IgD-negative memory B cell (primary cell): ENCODE results near the gene JAG1. TPM values are rescaled to one million over a fixed set of nuclear protein-coding genes. Genes with fewer than 3 reads are reported as not detected.
"Not testable (repeated sequence)": the region's sequence is repeated elsewhere in the genome, so short reads cannot be mapped to it uniquely, and the experiment has no call there.

Experiments used
- H3K27ac Mint-ChIP-seq, 3 donors: one replicate each; pipeline ENCODE4 v1.8.0; 2020 to 2022; ENCODE audit warnings: mild to moderate bottlenecking in 3 of 3, mixed read lengths in 3 of 3, moderate library complexity in 1 of 3
- H3K27me3 Mint-ChIP-seq: one replicate; pipeline ENCODE4 v1.8.0; 2021; ENCODE audit warnings: mixed read lengths
- H3K36me3 Mint-ChIP-seq: one replicate; pipeline ENCODE4 v1.8.0; 2020; ENCODE audit warnings: mild to moderate bottlenecking, mixed read lengths
- H3K4me1 Mint-ChIP-seq, 3 donors: one replicate each; pipeline ENCODE4 v1.8.0; 2020 to 2022; ENCODE audit warnings: mixed read lengths in 3 of 3, mild to moderate bottlenecking in 1 of 3
- H3K4me3 Mint-ChIP-seq, 4 donors: one replicate each; pipeline ENCODE4 v1.8.0; 2020 to 2022; ENCODE audit warnings: mild to moderate bottlenecking in 4 of 4, mixed read lengths in 4 of 4, moderate library complexity in 3 of 4
- H3K9me3 Mint-ChIP-seq, 3 donors: one replicate each; pipeline ENCODE4 v1.8.0; 2020 to 2021; ENCODE audit warnings: mixed read lengths in 3 of 3, mild to moderate bottlenecking in 1 of 3
- polyA plus RNA-seq: library from polyadenylated mRNA; unstranded; fragments of 300-500 nt; fragmentation: Illumina TruSeq; gene quantifications from one replicate; pipeline ENCODE4 v1.2.3, GENCODE V29; 2021

The JAG1 gene
- polyA plus RNA-seq, 1 donor from 2014 or later = not detected

DNA sequence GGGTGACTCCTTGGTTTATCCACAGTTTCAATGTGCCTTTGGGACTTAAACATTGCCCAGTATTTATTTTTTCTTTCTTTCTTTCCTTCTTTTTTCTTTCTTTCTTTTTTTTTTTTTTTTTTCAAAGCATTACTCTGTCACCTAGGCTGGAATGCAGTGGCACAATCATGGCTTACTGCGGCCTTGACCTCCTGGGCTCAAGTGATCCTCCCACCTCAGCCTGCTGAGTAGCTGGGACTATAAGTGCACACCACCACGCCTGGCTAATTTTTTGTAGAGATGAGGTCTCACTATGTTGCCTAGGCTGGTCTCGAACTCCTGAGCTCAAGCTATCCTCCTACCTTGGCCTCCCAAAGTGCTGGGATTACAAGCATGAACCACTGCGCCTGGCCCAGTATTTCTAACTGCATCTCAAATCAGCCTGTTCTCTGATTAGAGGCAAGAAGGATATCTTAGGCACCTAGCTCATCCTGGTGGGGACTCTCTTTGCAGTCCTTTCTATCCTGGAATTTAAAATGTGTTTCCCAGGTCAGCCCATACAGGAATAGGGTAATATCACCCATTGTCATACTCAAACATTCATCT lies 56.2 kb downstream of the JAG1 start:
- H3K27ac Mint-ChIP-seq, H3K9me3 Mint-ChIP-seq, H3K4me1 Mint-ChIP-seq, H3K4me3 Mint-ChIP-seq, H3K27me3 Mint-ChIP-seq: not testable (repeated sequence)
- H3K36me3 Mint-ChIP-seq = peaks cover 15% of the 10 kb centered on the region

DNA sequence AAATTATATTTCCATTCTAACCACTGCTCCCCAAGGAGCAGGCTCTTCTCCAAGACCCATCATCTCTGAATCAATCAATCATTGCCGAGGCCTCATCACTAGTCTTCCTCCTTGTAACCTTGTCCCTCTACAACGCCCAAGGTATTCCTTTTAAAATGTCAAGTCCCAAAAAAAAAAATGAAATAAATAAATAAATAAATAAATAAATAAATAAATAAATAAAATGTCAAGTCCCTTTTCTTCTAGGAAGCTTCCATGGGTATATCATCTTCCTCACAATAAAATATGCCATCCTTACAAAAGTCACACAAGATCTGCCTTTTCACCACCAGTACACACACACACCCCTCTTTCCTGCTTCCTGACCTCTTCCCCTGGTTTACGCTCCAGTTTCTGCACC lies 57.6 kb downstream of the JAG1 start:
- no peaks in the 10 kb centered on the region for H3K9me3 Mint-ChIP-seq
- H3K36me3 Mint-ChIP-seq = peaks cover 9% of the 10 kb centered on the region
- no peaks in the 10 kb centered on the region for H3K4me1 Mint-ChIP-seq
- H3K4me3 Mint-ChIP-seq = no peak overlapping the region
- H3K27me3 Mint-ChIP-seq = no peaks in the 10 kb centered on the region
- no peak overlapping the region for H3K27ac Mint-ChIP-seq

DNA sequence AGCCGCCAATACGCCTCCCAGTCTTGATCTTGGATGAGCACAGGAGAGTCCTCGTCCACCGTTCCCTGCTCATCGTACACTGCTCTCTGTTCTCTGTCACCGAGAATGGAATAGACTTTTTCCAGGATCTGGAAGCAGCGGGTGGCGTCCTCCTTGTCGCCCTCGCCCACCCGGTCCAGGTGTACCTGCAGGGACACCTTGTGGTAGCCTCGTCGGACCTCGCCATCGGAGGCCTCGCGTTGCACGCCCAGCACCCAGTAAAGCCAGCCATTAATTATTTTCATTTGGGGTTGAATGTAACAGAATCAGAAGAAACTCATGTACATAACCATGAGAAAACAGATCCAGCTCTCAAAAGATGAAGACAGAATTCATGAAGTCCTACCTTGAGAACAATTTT lies 59.9 kb downstream of the JAG1 start:
- H3K27ac Mint-ChIP-seq = no peak overlapping the region

DNA sequence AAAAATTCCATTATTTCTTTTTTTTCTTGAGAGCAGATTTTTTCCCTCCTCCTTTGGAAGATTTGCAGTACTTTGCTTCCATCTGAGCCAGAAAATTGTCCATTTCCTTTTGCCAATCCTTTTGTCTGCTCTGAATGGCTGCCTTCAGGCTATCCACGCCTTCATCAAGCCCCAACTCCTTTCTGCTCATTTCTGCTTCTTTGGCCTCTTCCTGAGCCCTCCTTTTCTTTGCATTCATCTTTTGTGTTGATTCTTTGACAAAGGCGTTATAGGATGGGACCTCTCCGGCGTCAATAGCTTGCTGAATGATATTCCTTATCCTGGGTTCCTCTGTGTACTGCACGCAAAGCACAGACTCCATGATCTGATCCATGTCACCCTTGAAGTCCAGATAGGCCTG lies 60.4 kb downstream of the JAG1 start:
- not testable (repeated sequence) for H3K9me3 Mint-ChIP-seq, H3K4me3 Mint-ChIP-seq, H3K4me1 Mint-ChIP-seq, H3K27me3 Mint-ChIP-seq, H3K36me3 Mint-ChIP-seq, H3K27ac Mint-ChIP-seq

More for the DNA sequence above, 59.9 kb downstream of the JAG1 start:
- Mint-ChIP-seq H3K9me3 (no peaks in the 10 kb centered on the region), H3K4me1 (no peaks in the 10 kb centered on the region), H3K36me3 (peaks cover 7% of the 10 kb centered on the region), H3K27me3 (no peaks in the 10 kb centered on the region), H3K4me3 (no peak overlapping the region)

DNA sequence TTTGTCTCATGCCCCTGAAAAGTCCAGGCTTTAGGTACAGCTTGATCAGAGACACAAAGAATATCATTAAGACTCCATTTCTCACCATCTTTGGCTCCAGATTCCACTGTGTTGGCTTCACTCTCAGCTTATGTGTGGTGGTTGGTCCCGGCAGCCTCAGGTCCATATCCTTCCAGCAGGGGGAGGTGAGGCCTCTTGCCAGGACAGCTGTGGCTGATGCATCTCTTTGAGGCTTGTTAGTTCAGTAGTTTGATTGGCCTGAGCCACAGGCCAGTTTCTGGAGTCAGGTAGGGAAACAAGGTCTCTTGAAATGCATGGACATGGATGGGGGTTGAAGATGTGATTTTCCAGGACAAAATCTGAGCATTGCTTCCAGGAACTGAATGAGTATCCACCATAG lies 62.4 kb downstream of the JAG1 start:
- Mint-ChIP-seq H3K9me3 (no peaks in the 10 kb centered on the region), H3K27ac (no peak overlapping the region), H3K4me3 (no peak overlapping the region), H3K27me3 (no peaks in the 10 kb centered on the region), H3K4me1 (no peaks in the 10 kb centered on the region), H3K36me3 (peaks cover 2% of the 10 kb centered on the region)

DNA sequence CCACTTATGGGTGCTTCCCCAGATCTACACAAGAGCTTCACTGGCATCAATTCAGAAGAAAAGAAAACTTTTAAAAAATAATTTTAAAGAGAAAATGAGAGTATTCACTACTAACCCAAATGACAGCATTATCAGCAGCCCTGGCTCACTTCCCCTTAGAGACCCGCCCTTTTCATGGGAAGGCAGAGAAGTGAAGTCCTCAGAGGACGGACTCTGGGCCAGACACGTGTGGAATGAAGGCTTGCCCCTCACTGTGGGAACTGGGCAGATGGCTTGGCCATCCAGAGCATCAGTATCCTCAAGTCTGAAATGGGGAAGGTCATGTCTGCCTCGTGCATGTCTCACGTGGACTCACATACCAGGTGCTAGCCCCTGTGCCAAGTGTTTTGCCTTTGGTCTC lies 63.5 kb downstream of the JAG1 start:
- Mint-ChIP-seq H3K9me3 (no peaks in the 10 kb centered on the region), H3K36me3 (peaks cover 2% of the 10 kb centered on the region), H3K4me1 (no peaks in the 10 kb centered on the region), H3K27ac (no peak overlapping the region), H3K4me3 (no peak overlapping the region), H3K27me3 (no peaks in the 10 kb centered on the region)

DNA sequence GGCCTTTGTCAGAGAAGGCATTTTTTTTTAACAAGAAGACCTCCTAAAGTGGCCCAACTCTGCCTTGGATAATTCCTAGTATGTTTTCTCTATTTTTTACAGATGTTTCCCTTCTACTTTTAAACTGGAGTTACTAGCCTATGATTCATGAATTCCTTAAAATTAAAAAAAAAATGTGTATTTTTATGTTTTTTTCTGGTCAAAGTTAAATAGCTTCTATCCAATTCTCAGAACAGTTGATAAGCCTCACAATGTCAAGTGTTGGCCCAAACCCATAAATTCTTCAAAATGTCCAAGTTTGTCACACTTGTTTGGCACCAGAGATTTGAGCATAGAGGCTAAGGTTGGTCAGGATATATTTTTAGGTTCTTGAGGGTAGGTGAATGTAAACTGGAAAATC lies 64.0 kb downstream of the JAG1 start:
- Mint-ChIP-seq H3K27me3 (no peaks in the 10 kb centered on the region), H3K9me3 (no peaks in the 10 kb centered on the region), H3K36me3 (peaks cover 2% of the 10 kb centered on the region), H3K27ac (no peak overlapping the region), H3K4me3 (no peak overlapping the region), H3K4me1 (no peaks in the 10 kb centered on the region)

DNA sequence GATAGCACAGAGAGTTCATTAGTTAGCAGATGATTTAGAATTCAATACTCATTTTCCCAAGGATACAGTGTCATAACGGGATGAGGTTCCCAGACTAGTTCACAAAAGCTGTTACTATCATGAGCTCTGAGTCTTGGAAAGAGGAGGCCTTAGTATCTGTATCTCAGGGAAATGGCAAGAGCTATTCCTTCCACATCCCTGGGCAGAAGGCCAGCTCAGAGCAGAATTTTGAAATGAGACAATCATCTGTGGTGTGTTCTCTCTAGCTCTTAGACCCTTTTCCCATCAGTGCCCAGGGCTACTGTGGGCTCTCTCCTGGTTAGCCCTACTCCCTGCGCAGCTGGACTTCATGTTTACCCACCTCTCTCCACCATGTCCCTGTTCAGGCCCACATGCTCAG lies 64.5 kb downstream of the JAG1 start:
- no peak overlapping the region for H3K27ac Mint-ChIP-seq
- H3K4me1 Mint-ChIP-seq = no peaks in the 10 kb centered on the region
- H3K27me3 Mint-ChIP-seq = no peaks in the 10 kb centered on the region
- no peaks in the 10 kb centered on the region for H3K9me3 Mint-ChIP-seq
- peaks cover 4% of the 10 kb centered on the region for H3K36me3 Mint-ChIP-seq
- H3K4me3 Mint-ChIP-seq = no peak overlapping the region

DNA sequence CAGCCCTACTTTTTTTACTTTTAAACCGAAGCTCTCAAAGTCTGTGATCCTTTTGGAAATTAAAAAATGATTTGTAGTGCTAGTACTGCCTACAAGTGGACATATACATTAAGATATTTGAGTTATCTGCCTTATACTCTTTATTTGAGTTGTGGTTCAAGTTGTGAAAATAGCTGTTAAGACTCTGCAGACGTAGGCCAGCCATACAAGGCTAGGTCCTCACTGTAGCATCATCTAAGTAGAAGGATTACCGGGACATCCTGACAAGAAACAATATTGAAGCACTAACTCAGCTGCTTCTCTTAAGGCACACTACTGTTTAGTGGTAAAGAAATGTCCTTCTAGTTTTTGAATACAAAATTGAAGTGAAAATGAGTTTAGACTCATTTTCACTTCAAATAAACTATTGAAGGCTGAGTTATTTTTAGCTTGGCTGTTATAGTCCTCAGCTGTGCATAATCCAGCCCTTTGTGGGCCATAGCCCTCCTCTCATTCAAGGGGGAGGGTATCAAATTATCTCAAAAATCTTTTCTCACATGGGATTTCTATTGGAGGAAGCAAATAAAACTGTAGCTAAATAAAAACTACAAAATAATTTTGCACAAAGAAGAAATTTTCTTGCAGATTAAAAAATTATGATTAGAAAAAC lies 68.1 kb downstream of the JAG1 start:
- Mint-ChIP-seq H3K4me3 (no peak overlapping the region), H3K36me3 (peaks cover 11% of the 10 kb centered on the region), H3K9me3 (no peaks in the 10 kb centered on the region), H3K27me3 (no peaks in the 10 kb centered on the region), H3K4me1 (no peaks in the 10 kb centered on the region), H3K27ac (no peak overlapping the region)

DNA sequence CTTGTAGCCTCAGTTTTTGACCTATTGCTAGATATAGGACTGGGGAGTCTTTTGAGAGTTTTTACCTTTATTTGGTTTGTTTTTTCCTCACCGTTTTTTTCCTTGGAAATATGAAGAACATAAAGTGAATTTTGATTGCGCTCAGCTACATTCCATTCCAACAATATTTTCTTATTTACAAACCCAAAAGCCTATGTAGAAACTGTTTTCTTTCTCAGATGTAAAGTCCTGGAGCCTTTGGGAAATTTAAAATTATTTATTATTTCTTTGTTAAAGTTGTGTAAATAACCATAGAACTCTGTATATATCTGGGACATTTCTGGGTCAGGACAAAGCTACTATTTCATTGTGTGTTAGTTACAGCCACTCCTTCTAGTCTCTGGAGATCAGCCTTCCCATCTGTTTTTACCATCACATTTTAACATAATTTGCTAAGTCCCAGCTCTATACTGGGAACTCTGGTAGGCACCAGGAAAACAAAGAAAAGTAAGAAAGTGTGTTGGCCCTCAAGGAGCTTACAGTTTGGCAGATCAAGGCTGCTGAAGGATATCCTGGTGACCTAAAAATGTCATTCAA lies 68.8 kb downstream of the JAG1 start:
- H3K27me3 Mint-ChIP-seq = no peaks in the 10 kb centered on the region
- peaks cover 11% of the 10 kb centered on the region for H3K36me3 Mint-ChIP-seq
- no peak overlapping the region for H3K4me3 Mint-ChIP-seq
- no peaks in the 10 kb centered on the region for H3K9me3 Mint-ChIP-seq
- no peaks in the 10 kb centered on the region for H3K4me1 Mint-ChIP-seq
- H3K27ac Mint-ChIP-seq = no peak overlapping the region

DNA sequence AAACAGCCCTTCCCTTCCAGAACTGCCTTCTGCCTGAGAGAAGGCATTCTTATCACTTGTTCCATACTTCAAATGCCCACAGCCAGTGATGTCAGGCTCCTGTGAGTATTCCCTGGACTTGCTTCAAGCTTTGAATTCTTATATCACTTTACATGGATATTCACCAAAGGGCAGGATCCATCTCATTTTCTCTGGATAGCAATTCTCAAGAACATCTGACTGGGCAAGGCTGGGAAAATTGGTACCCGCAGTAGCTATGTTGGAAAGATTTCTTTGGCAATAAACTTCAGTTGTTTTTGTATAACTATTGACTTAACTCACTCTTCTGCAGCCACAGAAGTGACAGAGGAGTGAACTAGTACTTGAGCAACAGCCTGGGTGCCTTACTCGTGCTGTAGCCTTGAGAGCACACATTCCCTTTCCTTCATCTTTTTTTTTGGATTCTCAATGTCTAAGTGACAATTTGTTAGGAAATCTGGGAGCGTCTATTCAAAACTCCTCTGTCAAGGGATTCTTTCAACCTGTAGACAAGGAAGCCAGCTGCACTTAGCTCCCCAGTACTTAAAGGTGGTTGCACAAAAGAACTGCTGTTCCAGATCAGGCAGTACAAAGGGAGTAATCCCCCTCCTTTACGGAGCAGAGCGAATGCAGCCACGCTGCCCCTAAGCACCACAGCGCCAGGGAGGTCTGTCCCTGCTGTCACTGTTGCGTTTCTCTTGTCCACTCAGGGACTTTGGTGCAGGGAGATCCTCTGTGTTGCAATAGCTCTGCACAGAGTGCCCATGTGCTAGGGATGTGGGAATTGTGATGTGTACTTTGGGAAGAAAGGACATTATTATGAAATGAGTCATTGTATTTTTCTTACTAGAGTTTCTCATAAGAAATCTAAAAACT lies 69.6 kb downstream of the JAG1 start:
- Mint-ChIP-seq H3K27me3 (no peaks in the 10 kb centered on the region), H3K4me3 (no peak overlapping the region), H3K9me3 (no peaks in the 10 kb centered on the region), H3K4me1 (no peaks in the 10 kb centered on the region), H3K36me3 (peaks cover 12% of the 10 kb centered on the region), H3K27ac (no peak overlapping the region)

DNA sequence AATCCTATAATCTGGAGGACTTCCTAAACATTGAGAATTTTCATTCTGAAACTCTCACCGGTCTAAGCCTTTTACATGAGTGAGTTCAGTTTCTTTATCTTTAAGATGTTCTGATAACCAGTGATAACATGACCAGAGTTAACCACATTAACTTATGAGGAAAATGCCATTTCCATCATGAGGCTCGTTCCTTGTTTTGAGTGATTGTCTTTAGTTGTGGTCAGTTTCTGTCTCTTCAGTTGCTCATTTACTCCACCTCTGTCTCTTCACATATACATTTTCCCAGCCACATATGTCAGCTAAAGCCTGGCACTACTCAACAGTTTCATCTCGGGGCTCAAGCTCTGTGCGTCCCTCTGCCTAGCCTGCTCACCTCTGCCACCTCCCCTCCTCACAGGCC lies 70.4 kb downstream of the JAG1 start:
- Mint-ChIP-seq H3K27me3 (no peaks in the 10 kb centered on the region), H3K36me3 (peaks cover 12% of the 10 kb centered on the region), H3K9me3 (no peaks in the 10 kb centered on the region), H3K4me3 (no peak overlapping the region), H3K27ac (no peak overlapping the region), H3K4me1 (no peaks in the 10 kb centered on the region)

DNA sequence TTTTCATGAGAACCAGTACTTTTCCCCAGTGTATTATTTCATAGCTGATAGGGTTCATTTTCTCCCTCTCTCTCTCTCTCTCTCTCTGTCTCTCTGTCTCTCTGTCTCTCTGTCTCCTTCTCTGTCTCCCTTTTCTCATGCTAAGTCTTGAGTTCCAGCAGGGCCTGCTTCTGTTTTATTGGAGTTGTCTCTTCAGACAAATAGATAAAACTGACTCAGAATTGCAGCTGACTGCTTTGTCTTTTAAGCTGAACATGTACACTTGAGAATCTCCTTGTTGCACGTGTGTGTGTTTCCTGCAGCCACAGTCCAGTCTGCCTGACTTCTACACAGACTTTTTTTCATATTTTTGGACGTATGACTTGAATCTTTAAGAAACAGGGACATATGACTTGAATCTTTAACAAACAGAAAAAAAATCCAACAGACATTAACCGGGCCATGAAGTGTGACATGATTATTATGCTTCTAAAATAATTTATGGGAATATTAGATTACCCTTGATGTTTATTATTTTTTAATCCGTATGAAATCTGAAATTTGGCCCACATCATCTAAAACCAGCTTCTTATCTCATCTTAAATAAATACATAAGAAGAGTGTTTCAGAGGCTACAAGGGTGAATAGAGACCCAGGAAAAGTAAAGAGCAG lies 71.5 kb downstream of the JAG1 start:
- H3K27me3 Mint-ChIP-seq = no peaks in the 10 kb centered on the region
- no peak overlapping the region for H3K4me3 Mint-ChIP-seq
- H3K27ac Mint-ChIP-seq = no peak overlapping the region
- H3K36me3 Mint-ChIP-seq = peaks cover 14% of the 10 kb centered on the region
- no peaks in the 10 kb centered on the region for H3K4me1 Mint-ChIP-seq
- no peaks in the 10 kb centered on the region for H3K9me3 Mint-ChIP-seq

DNA sequence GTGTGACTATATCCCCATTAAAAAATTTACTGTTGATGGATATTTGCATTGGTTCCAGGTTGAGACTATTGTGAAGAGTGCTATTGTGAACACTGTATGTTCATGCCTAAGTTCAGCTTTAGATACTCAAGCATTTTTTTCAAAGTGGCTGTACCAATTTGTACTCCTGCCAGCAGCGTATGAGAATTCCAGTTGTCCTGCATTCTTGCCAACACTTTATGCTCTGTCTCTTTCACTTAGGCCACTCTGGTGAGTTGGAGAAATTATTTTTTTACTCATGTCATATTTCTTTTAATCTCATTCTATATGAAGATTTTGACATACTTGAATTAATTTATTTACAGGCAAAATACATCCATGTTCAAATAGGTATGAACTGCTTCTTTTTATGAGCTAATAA lies 76.2 kb downstream of the JAG1 start:
- Mint-ChIP-seq H3K4me1 (no peaks in the 10 kb centered on the region), H3K4me3 (no peak overlapping the region), H3K36me3 (peaks cover 15% of the 10 kb centered on the region), H3K27me3 (no peaks in the 10 kb centered on the region), H3K27ac (no peak overlapping the region), H3K9me3 (no peaks in the 10 kb centered on the region)

DNA sequence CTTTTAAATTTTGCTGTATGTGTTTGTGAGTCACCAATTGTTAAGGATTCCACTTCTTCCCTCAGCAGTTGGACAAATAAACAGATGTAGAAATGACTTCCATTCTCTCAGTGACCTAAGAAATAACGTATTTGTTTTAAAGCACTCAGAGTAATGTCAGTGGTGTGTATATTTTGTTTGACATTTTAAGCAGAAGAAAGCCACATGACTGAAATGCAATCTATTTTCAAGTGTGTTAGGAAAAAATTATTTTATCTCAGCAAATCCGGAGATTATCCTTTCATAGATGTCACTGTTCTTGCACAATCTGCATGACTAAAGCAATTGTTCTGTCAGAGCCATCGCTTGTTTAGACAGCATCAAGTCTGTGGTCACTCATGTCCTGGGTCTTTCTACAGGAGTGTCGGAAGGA lies 77.1 kb downstream of the JAG1 start:
- H3K9me3 Mint-ChIP-seq = no peaks in the 10 kb centered on the region
- H3K36me3 Mint-ChIP-seq = peaks cover 11% of the 10 kb centered on the region
- H3K27ac Mint-ChIP-seq = no peak overlapping the region
- no peak overlapping the region for H3K4me3 Mint-ChIP-seq
- H3K4me1 Mint-ChIP-seq = no peaks in the 10 kb centered on the region
- no peaks in the 10 kb centered on the region for H3K27me3 Mint-ChIP-seq
